SK-N-SH treated with all-trans-retinoic acid at 6 μM for 48 hours (cell line): ENCODE data around the gene STK16.

Experiments
- ATAC-seq: fragments of 200-7000 bp; cut with Tn5 transposase; 3 replicates; pipeline ENCODE4 v1.9.1; 2020; ENCODE audit warnings: mild to moderate bottlenecking, moderate library complexity
- ARNTL ChIP-seq: fragments of 450-650 bp; formaldehyde crosslinking; IDR thresholded peaks from 2 replicates; pipeline ENCODE4 v1.5.0; 2020; ENCODE audit warnings: low read depth, mild to moderate bottlenecking, moderate library complexity, borderline replicate concordance
- CREB5 ChIP-seq: fragments of 250-450 bp; sonication (Bioruptor Pico); IDR thresholded peaks from 2 replicates; pipeline ENCODE4 v1.5.1; 2020; ENCODE audit warnings: low read depth, mild to moderate bottlenecking, moderate library complexity
- CSDC2 ChIP-seq: fragments of 250-450 bp; sonication (Bioruptor Pico); IDR thresholded peaks from 2 replicates; pipeline ENCODE4 v1.5.0; 2020; ENCODE audit warnings: mild to moderate bottlenecking, moderate library complexity
- CSRNP3 ChIP-seq: fragments of 250-450 bp; sonication (Bioruptor Pico); IDR thresholded peaks from 2 replicates; pipeline ENCODE4 v1.5.1; 2021; ENCODE audit warnings: mild to moderate bottlenecking, moderate library complexity
- ESRRG ChIP-seq: fragments of 250-450 bp; sonication (Bioruptor Pico); IDR thresholded peaks from 2 replicates; pipeline ENCODE4 v1.6.1; 2021; ENCODE audit warnings: mild to moderate bottlenecking
- GLIS3 ChIP-seq: fragments of 250-450 bp; sonication (Bioruptor Pico); IDR thresholded peaks from 2 replicates; pipeline ENCODE4 v1.5.0; 2020; ENCODE audit warnings: mild to moderate bottlenecking, moderate library complexity
- ISL1 ChIP-seq: fragments of 250-450 bp; sonication (Bioruptor Pico); IDR thresholded peaks from 2 replicates; pipeline ENCODE4 v2.1.2; 2022; ENCODE audit warnings: mild to moderate bottlenecking, moderate library complexity
- OSR1 ChIP-seq: fragments of 250-450 bp; sonication (Bioruptor Pico); IDR thresholded peaks from 2 replicates; pipeline ENCODE4 v1.8.0; 2022; ENCODE audit warnings: moderate library complexity, mild to moderate bottlenecking, inconsistent platforms
- PATZ1 ChIP-seq: fragments of 250-450 bp; sonication (Bioruptor Pico); IDR thresholded peaks from 2 replicates; pipeline ENCODE4 v1.8.0; 2020; ENCODE audit warnings: mild to moderate bottlenecking, moderate library complexity, borderline replicate concordance
- POU6F1 ChIP-seq: fragments of 250-450 bp; sonication (Bioruptor Pico); IDR thresholded peaks from 2 replicates; pipeline ENCODE4 v1.8.0; 2021; ENCODE audit warnings: low read depth, mild to moderate bottlenecking, moderate library complexity, borderline replicate concordance
- PPARA ChIP-seq: fragments of 250-450 bp; sonication (Bioruptor Pico); IDR thresholded peaks from 2 replicates; pipeline ENCODE4 v1.5.0; 2020; ENCODE audit warnings: mild to moderate bottlenecking, borderline replicate concordance
- SNAI2 ChIP-seq: fragments of 250-450 bp; sonication (Bioruptor Pico); IDR thresholded peaks from 2 replicates; pipeline ENCODE4 v1.5.0; 2020; ENCODE audit warnings: mild to moderate bottlenecking, moderate library complexity
- TCF4 ChIP-seq: fragments of 250-450 bp; sonication (Bioruptor Pico); IDR thresholded peaks from 2 replicates; pipeline ENCODE4 v1.8.0; 2021; ENCODE audit warnings: mild to moderate bottlenecking, moderate library complexity, borderline replicate concordance
- TOX ChIP-seq: fragments of 250-450 bp; sonication (Bioruptor Pico); IDR thresholded peaks from 2 replicates; pipeline ENCODE4 v1.8.0; 2021; ENCODE audit warnings: mild to moderate bottlenecking, moderate library complexity, borderline replicate concordance
- TSHZ2 ChIP-seq: fragments of 250-450 bp; sonication (Bioruptor Pico); IDR thresholded peaks from 2 replicates; pipeline ENCODE4 v1.5.0; 2020; ENCODE audit warnings: mild to moderate bottlenecking, moderate library complexity
- ZC3H10 ChIP-seq: fragments of 250-450 bp; sonication (Bioruptor Pico); IDR thresholded peaks from 2 replicates; pipeline ENCODE4 v1.5.1; 2021; ENCODE audit warnings: mild to moderate bottlenecking, moderate library complexity
- ZFP3 ChIP-seq: fragments of 250-450 bp; sonication (Bioruptor Pico); IDR thresholded peaks from 2 replicates; pipeline ENCODE4 v1.5.0; 2020; ENCODE audit warnings: mild to moderate bottlenecking, moderate library complexity
- ZFP30 ChIP-seq: fragments of 450-650 bp; formaldehyde crosslinking; IDR thresholded peaks from 2 replicates; pipeline ENCODE4 v1.5.0; 2022; ENCODE audit warnings: mild to moderate bottlenecking, moderate library complexity
- ZNF565 ChIP-seq: fragments of 450-650 bp; formaldehyde crosslinking; conservative IDR thresholded peaks from 2 replicates; pipeline ENCODE4 v1.5.0; 2020; ENCODE audit warnings: low read depth, mild to moderate bottlenecking, moderate library complexity
- ZNF70 ChIP-seq: fragments of 450-650 bp; formaldehyde crosslinking; IDR thresholded peaks from 2 replicates; pipeline ENCODE4 v1.5.0; 2020; ENCODE audit warnings: mild to moderate bottlenecking, moderate library complexity
- ZNF8 ChIP-seq: fragments of 450-650 bp; formaldehyde crosslinking; IDR thresholded peaks from 2 replicates; pipeline ENCODE4 v1.5.0; 2020; ENCODE audit warnings: mild to moderate bottlenecking, moderate library complexity

The STK16 gene

GRCh38 chr2:219245899-219246230, 586 bp downstream of the STK16 start:
- TF ChIP-seq ZNF70 (CRISPR knock-in tag) (no peak), ISL1 (CRISPR knock-in tag) (no peak), ZNF565 (CRISPR knock-in tag) (no peak), GLIS3 (no peak), TCF4 (no peak), ZC3H10 (no peak), SNAI2 (CRISPR knock-in tag) (no peak), ESRRG (CRISPR knock-in tag) (no peak), PPARA (CRISPR knock-in tag) (no peak), TOX (no peak), ZFP3 (CRISPR knock-in tag) (no peak), ARNTL (CRISPR knock-in tag) (no peak), CREB5 (CRISPR knock-in tag) (no peak), TSHZ2 (CRISPR knock-in tag) (no peak)
- no peak for ATAC-seq

GRCh38 chr2:219246559-219246958, 1.3 kb downstream of the STK16 start:
- no peak for TF ChIP-seq SNAI2 (CRISPR knock-in tag)
- TF ChIP-seq ZFP3 (CRISPR knock-in tag), result no peak
- TF ChIP-seq ARNTL (CRISPR knock-in tag), result no peak
- no peak for TF ChIP-seq CSRNP3
- no peak for ATAC-seq

GRCh38 chr2:219247678-219248642, 2.7 kb downstream of the STK16 start:
- no peak for ATAC-seq
- TF ChIP-seq CSDC2 (no peak), POU6F1 (CRISPR knock-in tag) (no peak), ISL1 (CRISPR knock-in tag) (no peak), OSR1 (no peak)

- no peak for ATAC-seq
- TF ChIP-seq TCF4 (no peak), PPARA (CRISPR knock-in tag) (no peak), TOX (no peak), TSHZ2 (CRISPR knock-in tag) (no peak), ZNF8 (no peak), ZFP3 (CRISPR knock-in tag) (no peak), ZC3H10 (no peak), ZFP30 (CRISPR knock-in tag) (no peak), PATZ1 (CRISPR knock-in tag) (no peak), OSR1 (no peak), ARNTL (CRISPR knock-in tag) (no peak), ZNF565 (CRISPR knock-in tag) (no peak), ESRRG (CRISPR knock-in tag) (no peak), ZNF70 (CRISPR knock-in tag) (no peak), SNAI2 (CRISPR knock-in tag) (no peak), CSRNP3 (no peak)
These were observed 3.5 kb downstream of the STK16 start for GRCh38 chr2:219248845-219249202.
